GM12875 (cell line): ENCODE results near the gene HLCS.

Source experiments
- H3K4me3 ChIP-seq: one replicate; pipeline ENCODE4 v1.5.1; 2011; ENCODE audit warnings: low read depth, low read length, control low read depth
- CTCF ChIP-seq: IDR thresholded peaks from 2 replicates; pipeline ENCODE4 v1.5.1; 2011; ENCODE audit warnings: low read depth, mild to moderate bottlenecking, control low read depth, inconsistent platforms, low read length, moderate library complexity, borderline replicate concordance; ENCODE audit not compliant: insufficient read depth

Gene HLCS

DNA sequence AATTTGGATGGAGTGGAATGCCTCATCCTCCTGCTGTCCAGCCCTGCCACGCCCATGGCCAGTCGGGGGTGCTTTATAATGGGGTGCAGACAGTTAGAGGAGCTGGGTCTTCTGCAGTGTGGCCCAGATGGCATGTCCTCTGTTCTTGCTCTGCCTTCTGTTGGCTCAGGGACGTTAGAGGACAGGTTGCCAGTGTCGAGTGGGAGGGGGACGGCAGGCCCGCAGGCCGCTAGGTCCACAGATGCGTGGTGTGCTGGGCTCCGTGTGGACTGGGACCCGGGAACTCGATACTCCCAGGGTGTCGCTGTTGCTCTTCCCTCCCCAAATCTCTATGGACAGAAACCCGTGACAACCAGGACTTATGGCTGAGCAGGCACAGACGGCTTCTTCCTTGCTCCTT is 234.3 kb downstream of the HLCS start:
- no peak for TF ChIP-seq CTCF
- H3K4me3 ChIP-seq, result no peak overlapping the region

GRCh38 chr21:36730291-36731281 is 235.9 kb downstream of the HLCS start:
- no peak for TF ChIP-seq CTCF
- no peak overlapping the region for H3K4me3 ChIP-seq

GRCh38 chr21:36729310-36729970 is 237.0 kb downstream of the HLCS start:
- H3K4me3 ChIP-seq, result no peak overlapping the region
- no peak for TF ChIP-seq CTCF

DNA sequence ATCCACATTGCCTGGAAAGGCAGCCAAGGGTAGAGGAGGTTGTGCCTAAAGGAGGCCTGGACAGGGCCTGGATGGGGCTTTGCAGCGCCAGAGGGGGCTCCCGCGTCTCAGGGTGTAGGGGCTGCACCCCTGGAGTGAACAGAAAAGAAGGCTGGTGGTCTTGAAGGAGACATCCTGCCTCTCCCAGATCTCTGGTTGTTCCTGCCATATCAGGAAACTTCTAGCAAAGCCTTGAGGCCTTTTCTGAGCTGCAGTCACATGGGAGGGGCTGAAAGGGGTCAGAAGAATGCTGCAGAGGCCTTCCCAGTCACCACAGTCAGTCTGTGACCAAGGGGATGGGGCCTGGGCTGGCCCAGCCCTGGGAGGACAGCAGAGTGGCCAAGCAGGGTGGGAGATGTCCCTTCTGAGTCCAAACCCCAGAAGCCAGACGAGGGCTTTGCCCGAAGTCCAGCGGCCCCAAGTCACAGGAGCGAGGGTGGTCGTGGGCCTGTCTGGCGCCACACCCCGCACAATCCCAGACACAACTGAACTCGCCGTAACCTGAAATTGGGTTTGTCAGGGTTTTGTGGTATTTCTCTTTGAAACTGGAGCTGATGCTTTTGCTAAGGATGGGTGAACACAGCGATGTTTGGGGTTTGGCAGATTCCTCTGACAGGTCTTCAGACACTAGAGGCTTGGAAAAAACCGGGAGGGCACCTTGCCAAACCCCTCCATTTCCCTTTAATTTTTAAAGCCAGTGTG is 237.9 kb downstream of the HLCS start:
- H3K4me3 ChIP-seq, result no peak overlapping the region
- TF ChIP-seq CTCF, result no peak

GRCh38 chr21:36727866-36728265 is 238.6 kb downstream of the HLCS start:
- TF ChIP-seq CTCF, result no peak
- no peak overlapping the region for H3K4me3 ChIP-seq

DNA sequence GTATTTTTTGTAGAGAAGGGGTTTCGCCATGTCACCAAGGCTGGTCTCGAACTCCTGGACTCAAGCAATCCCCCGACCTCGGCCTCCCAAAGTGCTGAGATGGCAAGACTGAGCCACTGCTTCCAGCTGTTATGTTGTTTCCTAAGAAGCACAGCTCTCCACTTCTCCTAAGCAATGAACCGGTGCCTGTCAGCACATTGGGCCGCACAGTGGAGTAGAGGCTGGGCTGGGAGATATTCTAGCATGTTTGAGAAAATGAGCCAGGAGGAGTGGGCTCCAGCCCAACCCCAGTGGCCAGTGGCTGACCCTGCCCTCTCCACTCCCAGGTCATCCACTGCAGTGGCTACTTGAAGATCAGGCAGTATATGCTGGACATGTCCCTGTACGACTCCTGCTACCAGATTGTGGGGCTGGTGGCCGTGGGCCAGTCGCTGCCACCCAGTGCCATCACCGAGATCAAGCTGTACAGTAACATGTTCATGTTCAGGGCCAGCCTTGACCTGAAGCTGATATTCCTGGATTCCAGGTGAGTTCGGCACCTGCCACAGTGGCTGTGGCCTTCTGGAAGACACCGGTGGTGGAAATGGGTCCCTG is 240.6 kb downstream of the HLCS start:
- no peak overlapping the region for H3K4me3 ChIP-seq
- no peak for TF ChIP-seq CTCF
